ENCODE results near the gene FOXP3. TPM values are rescaled to one million over a fixed set of nuclear protein-coding genes. Genes with fewer than 3 reads are reported as not detected.

Gene FOXP3
- total RNA-seq, 1 experiment from 2014 or later = not detected

DNA sequence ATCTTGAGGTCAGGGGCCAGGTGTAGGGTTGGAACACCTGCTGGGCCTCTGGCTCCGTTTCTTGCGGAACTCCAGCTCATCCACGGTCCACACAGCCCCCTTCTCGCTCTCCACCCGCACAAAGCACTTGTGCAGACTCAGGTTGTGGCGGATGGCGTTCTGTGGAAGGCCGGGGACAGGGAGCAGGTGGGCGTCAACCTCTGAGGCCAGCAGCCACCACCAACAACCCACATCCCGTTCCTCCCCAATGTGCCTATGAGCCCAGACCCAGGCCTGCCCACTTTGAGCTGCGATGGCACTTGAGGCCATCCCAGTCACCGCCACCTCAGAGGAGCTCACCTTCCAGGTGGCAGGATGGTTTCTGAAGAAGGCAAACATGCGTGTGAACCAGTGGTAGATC lies 13.2 kb downstream of the FOXP3 start:
- H3K36me3 ChIP-seq (ENCODE audit: insufficient read depth, low read length, poor library complexity, severe bottlenecking) = no peaks in the 10 kb centered on the region
- no peak overlapping the region for H3K27ac ChIP-seq (ENCODE audit: low read depth, low read length, poor library complexity, severe bottlenecking)
- DNase-seq (ENCODE audit: low spot score) = no peak
- no TSS peak for BruUV-seq (replicated peaks)
- CTCF ChIA-PET = no interaction called here
- no peak for TF ChIP-seq EZH2 (IDR thresholded peaks at IDR 0.05; ENCODE audit: borderline replicate concordance, low read depth, low read length, poor library complexity, severe bottlenecking)
- TF ChIP-seq, protein P1, sequence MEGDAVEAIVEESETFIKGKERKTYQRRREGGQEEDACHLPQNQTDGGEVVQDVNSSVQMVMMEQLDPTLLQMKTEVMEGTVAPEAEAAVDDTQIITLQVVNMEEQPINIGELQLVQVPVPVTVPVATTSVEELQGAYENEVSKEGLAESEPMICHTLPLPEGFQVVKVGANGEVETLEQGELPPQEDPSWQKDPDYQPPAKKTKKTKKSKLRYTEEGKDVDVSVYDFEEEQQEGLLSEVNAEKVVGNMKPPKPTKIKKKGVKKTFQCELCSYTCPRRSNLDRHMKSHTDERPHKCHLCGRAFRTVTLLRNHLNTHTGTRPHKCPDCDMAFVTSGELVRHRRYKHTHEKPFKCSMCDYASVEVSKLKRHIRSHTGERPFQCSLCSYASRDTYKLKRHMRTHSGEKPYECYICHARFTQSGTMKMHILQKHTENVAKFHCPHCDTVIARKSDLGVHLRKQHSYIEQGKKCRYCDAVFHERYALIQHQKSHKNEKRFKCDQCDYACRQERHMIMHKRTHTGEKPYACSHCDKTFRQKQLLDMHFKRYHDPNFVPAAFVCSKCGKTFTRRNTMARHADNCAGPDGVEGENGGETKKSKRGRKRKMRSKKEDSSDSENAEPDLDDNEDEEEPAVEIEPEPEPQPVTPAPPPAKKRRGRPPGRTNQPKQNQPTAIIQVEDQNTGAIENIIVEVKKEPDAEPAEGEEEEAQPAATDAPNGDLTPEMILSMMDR (conservative IDR thresholded peaks at IDR 0.05; ENCODE audit: low read depth, low read length) = no peak
- no peaks in the 10 kb centered on the region for H3K4me1 ChIP-seq (ENCODE audit: insufficient read depth, low read length, poor library complexity, severe bottlenecking)
- POLR2A ChIA-PET (ENCODE audit: low non-redundant PET) = no interaction called here
- no peaks in the 10 kb centered on the region for H3K9me3 ChIP-seq (ENCODE audit: low read depth, low read length, poor library complexity, severe bottlenecking)
- intact Hi-C loops (cut with micrococcal nuclease; ENCODE audit: unreplicated experiment) = no loop called here
- H3K27me3 ChIP-seq (replicated peaks; ENCODE audit: insufficient read depth, low read depth, low read length, poor library complexity) = no peaks in the 10 kb centered on the region
- no peak overlapping the region for H3K4me3 ChIP-seq (ENCODE audit: low read depth, low read length, poor library complexity, severe bottlenecking)

DNA sequence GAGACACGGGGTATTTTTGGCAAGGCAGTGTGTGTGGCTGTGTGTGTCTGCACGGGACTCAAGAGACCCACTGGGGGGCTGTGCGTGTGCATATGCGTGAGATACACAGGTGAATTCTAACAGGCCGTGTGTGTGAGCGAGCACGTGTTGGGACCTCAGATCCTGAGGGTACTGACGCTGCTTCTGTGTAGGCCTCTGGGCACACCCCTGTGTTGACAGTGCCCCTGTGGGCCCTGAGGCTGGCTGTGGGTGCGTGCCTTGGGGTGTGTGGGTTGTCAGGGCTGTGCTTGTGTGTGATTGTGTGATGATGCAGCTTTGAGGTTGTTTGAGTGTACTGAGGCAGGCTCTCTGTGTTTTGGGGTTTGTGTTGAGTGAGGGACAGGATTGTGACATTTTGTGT lies 13.9 kb downstream of the FOXP3 start:
- Histone ChIP-seq H3K9me3 (ENCODE audit: low read depth, low read length, poor library complexity, severe bottlenecking) (no peaks in the 10 kb centered on the region), H3K27ac (ENCODE audit: low read depth, low read length, poor library complexity, severe bottlenecking) (no peak overlapping the region), H3K27me3 (replicated peaks; ENCODE audit: insufficient read depth, low read depth, low read length, poor library complexity) (no peaks in the 10 kb centered on the region), H3K4me1 (ENCODE audit: insufficient read depth, low read length, poor library complexity, severe bottlenecking) (no peaks in the 10 kb centered on the region), H3K4me3 (ENCODE audit: low read depth, low read length, poor library complexity, severe bottlenecking) (no peak overlapping the region), H3K36me3 (ENCODE audit: insufficient read depth, low read length, poor library complexity, severe bottlenecking) (no peaks in the 10 kb centered on the region)
- ChIA-PET POLR2A (ENCODE audit: low non-redundant PET) (no interaction called here), CTCF (no interaction called here)
- TF ChIP-seq EZH2 (IDR thresholded peaks at IDR 0.05; ENCODE audit: borderline replicate concordance, low read depth, low read length, poor library complexity, severe bottlenecking) = no peak
- TF ChIP-seq, protein P1 (conservative IDR thresholded peaks at IDR 0.05; ENCODE audit: low read depth, low read length) = no peak
- DNase-seq (ENCODE audit: low spot score) = no peak
- intact Hi-C loops (cut with micrococcal nuclease; ENCODE audit: unreplicated experiment) = no loop called here
- no TSS peak for BruUV-seq (replicated peaks)

DNA sequence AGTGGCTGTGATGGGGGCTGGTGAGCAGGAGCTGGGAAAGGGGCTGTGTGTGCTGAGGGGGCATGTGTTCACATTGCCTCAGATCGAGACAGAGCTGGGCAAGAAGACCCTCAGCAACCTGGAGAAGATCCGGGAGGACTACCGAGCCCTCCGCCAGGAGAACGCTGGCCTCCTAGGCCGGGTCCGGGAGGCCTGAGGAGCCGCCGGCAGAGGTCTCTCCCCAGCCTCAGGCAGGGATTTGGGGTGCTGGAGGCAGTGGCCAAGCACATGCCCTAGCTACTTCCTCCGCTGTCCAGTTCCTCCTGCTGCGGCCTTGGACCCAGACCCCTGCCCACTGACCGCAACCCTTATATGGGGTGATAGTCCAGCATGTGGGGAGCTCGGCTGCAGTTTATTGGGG lies 14.4 kb downstream of the FOXP3 start:
- no peaks in the 10 kb centered on the region for H3K9me3 ChIP-seq (ENCODE audit: low read depth, low read length, poor library complexity, severe bottlenecking)
- no TSS peak for BruUV-seq (replicated peaks)
- ChIA-PET CTCF (no interaction called here), POLR2A (ENCODE audit: low non-redundant PET) (no interaction called here)
- no peak overlapping the region for H3K27ac ChIP-seq (ENCODE audit: low read depth, low read length, poor library complexity, severe bottlenecking)
- no peak overlapping the region for H3K4me3 ChIP-seq (ENCODE audit: low read depth, low read length, poor library complexity, severe bottlenecking)
- TF ChIP-seq, protein P1 (conservative IDR thresholded peaks at IDR 0.05; ENCODE audit: low read depth, low read length) = no peak
- no peak for TF ChIP-seq EZH2 (IDR thresholded peaks at IDR 0.05; ENCODE audit: borderline replicate concordance, low read depth, low read length, poor library complexity, severe bottlenecking)
- intact Hi-C loops (cut with micrococcal nuclease; ENCODE audit: unreplicated experiment) = no loop called here
- H3K4me1 ChIP-seq (ENCODE audit: insufficient read depth, low read length, poor library complexity, severe bottlenecking) = no peaks in the 10 kb centered on the region
- H3K36me3 ChIP-seq (ENCODE audit: insufficient read depth, low read length, poor library complexity, severe bottlenecking) = no peaks in the 10 kb centered on the region
- H3K27me3 ChIP-seq (replicated peaks; ENCODE audit: insufficient read depth, low read depth, low read length, poor library complexity) = no peaks in the 10 kb centered on the region
- DNase-seq (ENCODE audit: low spot score) = no peak

Data from A673 (cell line).